Liver (tissue), 9 donors: ENCODE measurements around the gene LRRC47. TPM values are rescaled to one million over a fixed set of nuclear protein-coding genes. Genes with fewer than 3 reads are reported as not detected.
A peak's percentile ranks its signal among the peaks of the same experiment; 100 is the strongest.

Experiments
- DNase-seq: peaks from one replicate; pipeline ENCODE4 v3.0.0-alpha.2; 2017; ENCODE audit warnings: low spot score
- H3K27ac ChIP-seq, 2 donors: one replicate each; pipeline ENCODE4 v1.7.0; 2013; ENCODE audit warnings: inconsistent platforms in 2 of 2, low read length in 2 of 2, control low read depth in 1 of 2, low read depth in 1 of 2, mild to moderate bottlenecking in 1 of 2
- H3K27me3 ChIP-seq, 4 donors: one replicate each; pipeline versions ENCODE4 v1.6.1 to v1.7.0; 2013; ENCODE audit warnings: low read length in 3 of 4, inconsistent platforms in 1 of 4, mild to moderate bottlenecking in 1 of 4, moderate library complexity in 1 of 4; ENCODE audit not compliant: control insufficient read depth in 4 of 4, insufficient read depth in 4 of 4
- H3K36me3 ChIP-seq, 4 donors: one replicate each; pipeline versions ENCODE4 v1.6.1 to v1.7.0; 2013; ENCODE audit warnings: low read length in 3 of 4, mild to moderate bottlenecking in 3 of 4, low read depth in 1 of 4, moderate library complexity in 1 of 4; ENCODE audit not compliant: control insufficient read depth in 4 of 4, insufficient read depth in 3 of 4
- H3K4me1 ChIP-seq, 4 donors: one replicate each; pipeline versions ENCODE4 v1.6.1 to v1.7.0; 2013; ENCODE audit warnings: low read length in 3 of 4, mild to moderate bottlenecking in 3 of 4, moderate library complexity in 1 of 4; ENCODE audit not compliant: control insufficient read depth in 4 of 4, insufficient read depth in 4 of 4
- H3K4me3 ChIP-seq, 3 donors: one replicate each; pipeline versions ENCODE4 v1.6.1 to v1.7.0; 2013; ENCODE audit warnings: low read length in 3 of 3, control low read depth in 1 of 3, low read depth in 1 of 3, mild to moderate bottlenecking in 1 of 3
- H3K9ac ChIP-seq, 2 donors: one replicate each; pipeline ENCODE4 v1.7.0; 2013; ENCODE audit warnings: low read length in 2 of 2, mild to moderate bottlenecking in 2 of 2, moderate library complexity in 2 of 2, control low read depth in 1 of 2, low read depth in 1 of 2
- H3K9me3 ChIP-seq, 4 donors: one replicate each; pipeline versions ENCODE4 v1.6.1 to v1.7.0; 2013; ENCODE audit warnings: low read length in 3 of 4; ENCODE audit not compliant: control insufficient read depth in 4 of 4
- EGR1 ChIP-seq, 2 donors: IDR thresholded peaks; 2 replicates each; pipeline ENCODE4 v1.6.1; 2016 to 2018; ENCODE audit warnings: antibody characterized with exemption in 2 of 2, low read depth in 2 of 2
- FOXA2 ChIP-seq: IDR thresholded peaks from 2 replicates; pipeline ENCODE4 v1.6.1; 2016; ENCODE audit warnings: antibody characterized with exemption
- HNF4A ChIP-seq, 2 donors: conservative IDR thresholded peaks; 2 replicates each; pipeline ENCODE4 v1.6.1; 2016; ENCODE audit warnings: antibody characterized with exemption in 2 of 2, mild to moderate bottlenecking in 2 of 2
- JUND ChIP-seq, 2 donors: IDR thresholded peaks; 2 replicates each; pipeline ENCODE4 v1.6.1; 2016; ENCODE audit warnings: antibody characterized with exemption in 2 of 2
- RAD21 ChIP-seq, 2 donors: IDR thresholded peaks; 2 replicates each; pipeline ENCODE4 v1.6.1; 2016; ENCODE audit warnings: antibody characterized with exemption in 2 of 2, mild to moderate bottlenecking in 2 of 2
- SP1 ChIP-seq: IDR thresholded peaks from 2 replicates; pipeline ENCODE4 v1.6.1; 2018; ENCODE audit warnings: antibody characterized with exemption, mild to moderate bottlenecking
- WGBS: extraction: QIAGEN DNeasy Blood & Tissue Kit; methylation state at CpG from one replicate; pipeline ENCODE4 v1.1.7; 2013; 5-methylcytosine and 5-hydroxymethylcytosine counted together
- polyA plus RNA-seq, 2 donors: library from polyadenylated mRNA; stranded (reverse) in 1 of 2; unstranded in 1 of 2; fragments of 200-250 nt in 1 of 2; fragments of >200 nt in 1 of 2; fragmentation: Nextera tagmentation in 1 of 2; extraction: Ambion mirVana in 1 of 2; gene quantifications; one replicate each; pipeline versions ENCODE4 v1.2.1 to v1.2.3, GENCODE V29; 2013 to 2015
- total RNA-seq, 2 donors: library from RNA; depleted of rRNA; stranded (reverse); fragments of >200 nt; gene quantifications; one replicate each; pipeline ENCODE4 v1.2.3, GENCODE V29; 2014
- TF ChIP-seq, protein P1 (sequence below): fragments of 150-350 bp; IDR thresholded peaks from 2 replicates; pipeline ENCODE4 v1.5.1; 2017; ENCODE audit warnings: improper control_type of control experiment, low read depth, low read length; ENCODE audit not compliant: missing input control
- TF ChIP-seq, protein P2 (sequence below): IDR thresholded peaks from 2 replicates; pipeline ENCODE4 v1.6.1; 2016; ENCODE audit warnings: antibody characterized with exemption, mild to moderate bottlenecking
- TF ChIP-seq, protein P3 (sequence below): IDR thresholded peaks from 2 replicates; pipeline ENCODE4 v1.6.1; 2016; ENCODE audit warnings: antibody characterized with exemption
- donor health status: healthy.
- donor health status: healthy.
- donor health status: healthy.
- donor health status: healthy.
- donor health status: healthy.

LRRC47 gene
- total and polyA plus RNA-seq, 4 donors: 8.7 to 23.8 (median 15.4) TPM

DNA sequence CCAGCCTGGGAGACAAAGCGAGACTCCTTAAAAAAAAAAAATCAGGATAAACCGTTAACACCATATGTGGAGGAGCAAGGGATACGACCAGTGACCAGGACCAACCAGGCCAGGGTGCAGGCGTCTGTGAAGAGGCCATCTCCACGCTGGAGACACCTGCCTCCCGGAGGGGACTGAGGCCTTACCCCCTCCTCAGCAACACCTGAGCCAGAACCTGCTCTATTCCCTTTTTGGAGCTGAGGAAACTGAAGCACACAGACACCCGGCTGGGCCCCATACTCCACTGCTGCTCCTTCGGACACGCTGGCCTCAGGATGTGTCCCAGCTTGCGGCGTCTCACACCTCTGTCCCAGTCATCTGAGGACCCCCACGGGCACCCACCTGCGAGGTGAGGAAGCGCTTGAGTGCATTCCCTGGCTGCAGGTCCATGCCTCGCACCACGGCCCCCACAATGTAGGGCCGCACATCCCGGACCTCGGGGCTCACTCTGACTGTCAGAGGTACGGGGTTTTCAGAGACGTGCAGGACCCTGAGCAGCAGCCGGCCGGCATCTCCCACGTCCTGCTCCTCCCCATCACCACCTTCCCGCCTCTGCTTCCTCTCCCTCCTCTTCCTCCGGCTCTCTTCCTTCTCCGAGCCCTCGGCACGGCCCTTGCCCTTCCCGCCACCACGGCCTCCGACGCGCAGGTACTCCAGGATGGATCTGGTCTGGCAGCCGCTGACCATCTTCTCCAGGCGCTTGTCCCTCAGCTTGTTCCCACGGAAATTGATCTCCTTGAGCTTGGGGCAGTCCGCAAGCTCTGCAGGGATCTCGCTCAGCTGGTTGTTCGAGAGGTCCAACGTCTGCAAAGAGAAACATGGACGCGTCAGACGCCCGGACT is 9.6 kb downstream of the LRRC47 start:
- no peaks in the 10 kb centered on the region for H3K9me3 ChIP-seq
- no peak for TF ChIP-seq JUND (IDR thresholded peaks at IDR 0.05)
- WGBS: 93% methylated on average over 45 of the region's 45 CpGs
- H3K36me3 ChIP-seq: peaks cover 15 to 49% (median 18%) of the 10 kb centered on the region in 4 donors
- no peaks in the 10 kb centered on the region for H3K27me3 ChIP-seq
- H3K9ac ChIP-seq: no peak overlapping the region
- no peak overlapping the region for H3K4me3 ChIP-seq
- H3K4me1 ChIP-seq: peaks cover 0 to 25% (median 10%) of the 10 kb centered on the region in 4 donors
- DNase-seq: no peak
- no peak overlapping the region for H3K27ac ChIP-seq

DNA sequence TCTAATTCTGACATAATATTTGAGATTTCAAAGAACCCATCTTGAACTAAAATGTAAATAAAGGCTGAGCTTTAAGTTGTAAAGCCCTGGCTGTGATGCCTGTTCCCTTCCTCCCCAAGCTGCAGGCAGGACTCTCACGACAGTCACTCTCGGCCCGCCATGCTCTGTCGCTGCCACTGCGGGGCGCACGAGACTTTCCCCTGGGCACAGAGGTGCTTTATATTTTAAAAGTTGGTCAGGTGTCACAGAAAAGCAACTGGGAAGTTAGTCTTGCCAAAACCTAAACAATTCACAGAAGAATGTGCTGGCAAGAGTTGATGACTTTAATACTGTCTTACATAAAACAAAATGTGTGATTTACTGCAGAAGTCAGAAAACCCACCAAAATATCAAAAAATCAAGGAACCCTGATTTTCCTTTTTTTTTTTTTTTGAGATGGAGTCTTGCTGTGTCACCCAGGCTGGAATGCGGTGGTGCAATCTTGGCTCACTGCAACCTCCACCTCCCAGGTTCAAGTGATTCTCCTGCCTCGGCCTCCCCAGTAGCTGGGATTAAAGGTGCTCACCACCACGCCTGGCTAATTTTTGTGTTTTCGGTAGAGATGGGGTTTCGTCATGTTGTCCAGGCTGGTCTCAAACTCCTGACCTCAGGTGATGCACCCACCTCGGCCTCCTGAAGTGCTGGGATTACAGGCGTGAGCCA is 10.7 kb downstream of the LRRC47 start:
- no peaks in the 10 kb centered on the region for H3K27me3 ChIP-seq
- H3K4me3 ChIP-seq: no peak overlapping the region
- TF ChIP-seq EGR1 (IDR thresholded peaks at IDR 0.05; ENCODE audit: low read depth in 2 of 2): no peak
- no peak for TF ChIP-seq FOXA2
- TF ChIP-seq RAD21 (IDR thresholded peaks at IDR 0.05): peak; percentile 69 to 70
- TF ChIP-seq, protein P1, sequence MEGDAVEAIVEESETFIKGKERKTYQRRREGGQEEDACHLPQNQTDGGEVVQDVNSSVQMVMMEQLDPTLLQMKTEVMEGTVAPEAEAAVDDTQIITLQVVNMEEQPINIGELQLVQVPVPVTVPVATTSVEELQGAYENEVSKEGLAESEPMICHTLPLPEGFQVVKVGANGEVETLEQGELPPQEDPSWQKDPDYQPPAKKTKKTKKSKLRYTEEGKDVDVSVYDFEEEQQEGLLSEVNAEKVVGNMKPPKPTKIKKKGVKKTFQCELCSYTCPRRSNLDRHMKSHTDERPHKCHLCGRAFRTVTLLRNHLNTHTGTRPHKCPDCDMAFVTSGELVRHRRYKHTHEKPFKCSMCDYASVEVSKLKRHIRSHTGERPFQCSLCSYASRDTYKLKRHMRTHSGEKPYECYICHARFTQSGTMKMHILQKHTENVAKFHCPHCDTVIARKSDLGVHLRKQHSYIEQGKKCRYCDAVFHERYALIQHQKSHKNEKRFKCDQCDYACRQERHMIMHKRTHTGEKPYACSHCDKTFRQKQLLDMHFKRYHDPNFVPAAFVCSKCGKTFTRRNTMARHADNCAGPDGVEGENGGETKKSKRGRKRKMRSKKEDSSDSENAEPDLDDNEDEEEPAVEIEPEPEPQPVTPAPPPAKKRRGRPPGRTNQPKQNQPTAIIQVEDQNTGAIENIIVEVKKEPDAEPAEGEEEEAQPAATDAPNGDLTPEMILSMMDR: peak; percentile 47
- peaks cover 0 to 25% (median 10%) of the 10 kb centered on the region in 4 donors for H3K4me1 ChIP-seq
- WGBS: 64% methylated on average over 14 of the region's 14 CpGs
- H3K27ac ChIP-seq: no peak overlapping the region
- no peak overlapping the region for H3K9ac ChIP-seq
- H3K9me3 ChIP-seq: no peaks in the 10 kb centered on the region
- peak; percentile 61 for DNase-seq
- H3K36me3 ChIP-seq: peaks cover 24 to 55% (median 25%) of the 10 kb centered on the region in 4 donors

DNA sequence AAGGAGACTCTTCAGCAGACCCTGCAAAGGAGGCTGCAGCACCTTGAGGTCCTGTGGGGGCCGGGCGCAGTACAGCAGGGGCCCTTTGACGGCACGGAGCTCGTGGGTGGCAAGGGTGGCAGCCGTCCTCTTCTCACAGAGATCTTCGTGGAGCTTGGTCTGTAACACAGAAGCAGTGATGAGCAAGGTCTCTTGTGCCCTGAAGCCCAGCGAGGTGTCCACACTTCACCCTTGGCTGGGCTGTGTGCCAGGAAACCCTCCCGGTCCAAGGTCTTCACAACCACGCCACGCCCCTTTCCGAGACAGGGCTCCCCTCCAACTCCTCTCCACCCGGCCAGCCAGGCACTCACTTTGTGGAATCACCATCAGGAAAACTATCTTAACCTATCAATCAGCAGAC is 11.3 kb downstream of the LRRC47 start:
- peak; percentile 81 for DNase-seq
- WGBS: 55% methylated on average over 13 of the region's 13 CpGs

More for the DNA sequence above, 11.3 kb downstream of the LRRC47 start:
- TF ChIP-seq, protein P1: no peak
- peak; percentile 14 for TF ChIP-seq SP1
- TF ChIP-seq, protein P2, sequence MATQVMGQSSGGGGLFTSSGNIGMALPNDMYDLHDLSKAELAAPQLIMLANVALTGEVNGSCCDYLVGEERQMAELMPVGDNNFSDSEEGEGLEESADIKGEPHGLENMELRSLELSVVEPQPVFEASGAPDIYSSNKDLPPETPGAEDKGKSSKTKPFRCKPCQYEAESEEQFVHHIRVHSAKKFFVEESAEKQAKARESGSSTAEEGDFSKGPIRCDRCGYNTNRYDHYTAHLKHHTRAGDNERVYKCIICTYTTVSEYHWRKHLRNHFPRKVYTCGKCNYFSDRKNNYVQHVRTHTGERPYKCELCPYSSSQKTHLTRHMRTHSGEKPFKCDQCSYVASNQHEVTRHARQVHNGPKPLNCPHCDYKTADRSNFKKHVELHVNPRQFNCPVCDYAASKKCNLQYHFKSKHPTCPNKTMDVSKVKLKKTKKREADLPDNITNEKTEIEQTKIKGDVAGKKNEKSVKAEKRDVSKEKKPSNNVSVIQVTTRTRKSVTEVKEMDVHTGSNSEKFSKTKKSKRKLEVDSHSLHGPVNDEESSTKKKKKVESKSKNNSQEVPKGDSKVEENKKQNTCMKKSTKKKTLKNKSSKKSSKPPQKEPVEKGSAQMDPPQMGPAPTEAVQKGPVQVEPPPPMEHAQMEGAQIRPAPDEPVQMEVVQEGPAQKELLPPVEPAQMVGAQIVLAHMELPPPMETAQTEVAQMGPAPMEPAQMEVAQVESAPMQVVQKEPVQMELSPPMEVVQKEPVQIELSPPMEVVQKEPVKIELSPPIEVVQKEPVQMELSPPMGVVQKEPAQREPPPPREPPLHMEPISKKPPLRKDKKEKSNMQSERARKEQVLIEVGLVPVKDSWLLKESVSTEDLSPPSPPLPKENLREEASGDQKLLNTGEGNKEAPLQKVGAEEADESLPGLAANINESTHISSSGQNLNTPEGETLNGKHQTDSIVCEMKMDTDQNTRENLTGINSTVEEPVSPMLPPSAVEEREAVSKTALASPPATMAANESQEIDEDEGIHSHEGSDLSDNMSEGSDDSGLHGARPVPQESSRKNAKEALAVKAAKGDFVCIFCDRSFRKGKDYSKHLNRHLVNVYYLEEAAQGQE: no peak
- TF ChIP-seq RAD21 (IDR thresholded peaks at IDR 0.05): no peak
- TF ChIP-seq, protein P3, sequence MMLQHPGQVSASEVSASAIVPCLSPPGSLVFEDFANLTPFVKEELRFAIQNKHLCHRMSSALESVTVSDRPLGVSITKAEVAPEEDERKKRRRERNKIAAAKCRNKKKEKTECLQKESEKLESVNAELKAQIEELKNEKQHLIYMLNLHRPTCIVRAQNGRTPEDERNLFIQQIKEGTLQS: no peak
- no peak for TF ChIP-seq EGR1 (IDR thresholded peaks at IDR 0.05; ENCODE audit: low read depth in 2 of 2)
- TF ChIP-seq HNF4A (conservative IDR thresholded peaks at IDR 0.05): peak; percentile 24 to 55
- peaks cover 28 to 59% (median 30%) of the 10 kb centered on the region in 4 donors for H3K36me3 ChIP-seq
- peaks cover 0 to 25% (median 10%) of the 10 kb centered on the region in 4 donors for H3K4me1 ChIP-seq
- no peak overlapping the region for H3K27ac ChIP-seq
- H3K9ac ChIP-seq: no peak overlapping the region
- H3K9me3 ChIP-seq: no peaks in the 10 kb centered on the region
- H3K4me3 ChIP-seq: no peak overlapping the region
- H3K27me3 ChIP-seq: no peaks in the 10 kb centered on the region
